Activated naive CD4-positive, alpha-beta T cell treated with anti-CD3 and anti-CD28 coated beads, Interleukin-2, amount 10 ng/mL, durations not matched to agents 7 days and 5 days (primary cell): Measurements from ENCODE around the gene TMEM59L.
"Not testable (repeated sequence)": the region's sequence is repeated elsewhere in the genome, so short reads cannot be mapped to it uniquely, and the experiment has no call there.

Source experiments
- CTCF ChIA-PET: fragments of 350-600 bp; sonication (Branson Sonifier 250); formaldehyde crosslinking; loops from one replicate; lab custom pipeline; 2021; ENCODE audit warnings: antibody characterized with exemption; lab: Charles Lee
- DNase-seq: peaks from one replicate; pipeline ENCODE4 v3.0.0-alpha.2; 2020
- H3K27ac Mint-ChIP-seq: one replicate; pipeline ENCODE4 v1.8.0; 2021; ENCODE audit warnings: mild to moderate bottlenecking, moderate library complexity, mixed read lengths
- H3K27me3 Mint-ChIP-seq: one replicate; pipeline ENCODE4 v1.8.0; 2021; ENCODE audit warnings: mild to moderate bottlenecking, mixed read lengths
- H3K36me3 Mint-ChIP-seq: one replicate; pipeline ENCODE4 v1.8.0; 2021; ENCODE audit warnings: mixed read lengths
- H3K4me1 Mint-ChIP-seq: one replicate; pipeline ENCODE4 v1.8.0; 2021; ENCODE audit warnings: mixed read lengths
- H3K4me3 Mint-ChIP-seq: one replicate; pipeline ENCODE4 v1.8.0; 2021; ENCODE audit warnings: mild to moderate bottlenecking, moderate library complexity, mixed read lengths
- H3K9me3 Mint-ChIP-seq: one replicate; pipeline ENCODE4 v1.8.0; 2021; ENCODE audit warnings: mixed read lengths

Gene TMEM59L

DNA sequence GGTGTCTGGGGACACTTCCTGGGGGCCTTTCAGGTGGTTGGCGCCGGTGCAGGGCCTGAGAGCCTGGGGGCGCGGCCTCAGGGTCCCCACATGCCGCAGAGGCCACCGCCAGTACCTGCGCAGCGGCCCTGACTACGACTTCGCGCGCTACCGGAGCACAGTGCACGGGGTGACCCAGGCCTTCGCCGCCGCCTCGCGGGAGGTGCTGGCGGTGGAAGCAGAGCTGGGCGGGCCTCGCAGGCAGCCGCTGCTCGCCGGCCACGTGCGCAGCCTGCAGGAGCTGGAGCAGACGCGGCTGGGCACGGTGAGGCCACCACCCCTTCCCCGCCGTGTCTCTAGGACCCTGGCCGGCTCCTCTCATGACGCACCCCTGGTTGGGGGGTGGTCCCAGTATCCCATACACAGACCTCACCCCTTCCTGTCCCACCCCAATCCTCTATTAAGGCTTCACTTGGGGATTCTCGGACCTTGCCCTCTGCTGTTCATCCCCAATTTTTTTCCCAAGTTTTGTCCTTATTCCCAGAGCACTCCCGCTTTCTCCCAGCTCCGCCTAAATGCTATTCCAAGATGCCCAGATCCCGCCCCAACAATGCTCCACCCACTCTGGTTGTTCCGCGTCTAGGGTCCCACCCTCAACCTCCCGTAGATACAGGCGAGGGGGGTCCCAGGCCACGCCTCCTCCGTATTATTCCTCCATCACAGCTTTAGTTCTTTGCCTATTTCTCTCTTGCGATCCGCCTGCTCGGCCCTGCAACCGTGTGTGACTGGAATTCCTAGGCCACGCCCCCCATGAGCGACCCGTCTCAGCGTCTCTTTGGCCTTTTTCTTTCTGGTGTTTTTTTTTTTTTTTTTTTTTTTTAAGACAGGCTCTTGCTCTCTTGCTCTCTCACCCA is 23.0 kb upstream of the TMEM59L start:
- CTCF ChIA-PET = interaction anchor here (0.6 to 3.6 kb wide), 10 partner anchors 9 to 119 kb away, joined by 3 to 32 read pairs (median 7); partner anchors contain the start of genes ELL, FKBP8, KXD1 and UBA52
- Mint-ChIP-seq H3K27me3 (peaks cover 12% of the 10 kb centered on the region), H3K4me1 (peaks cover 51% of the 10 kb centered on the region), H3K9me3 (no peaks in the 10 kb centered on the region), H3K4me3 (peak overlapping the region; percentile 77), H3K27ac (peak overlapping the region; percentile 97), H3K36me3 (peaks cover 15% of the 10 kb centered on the region)
- peak; percentile 84 for DNase-seq

DNA sequence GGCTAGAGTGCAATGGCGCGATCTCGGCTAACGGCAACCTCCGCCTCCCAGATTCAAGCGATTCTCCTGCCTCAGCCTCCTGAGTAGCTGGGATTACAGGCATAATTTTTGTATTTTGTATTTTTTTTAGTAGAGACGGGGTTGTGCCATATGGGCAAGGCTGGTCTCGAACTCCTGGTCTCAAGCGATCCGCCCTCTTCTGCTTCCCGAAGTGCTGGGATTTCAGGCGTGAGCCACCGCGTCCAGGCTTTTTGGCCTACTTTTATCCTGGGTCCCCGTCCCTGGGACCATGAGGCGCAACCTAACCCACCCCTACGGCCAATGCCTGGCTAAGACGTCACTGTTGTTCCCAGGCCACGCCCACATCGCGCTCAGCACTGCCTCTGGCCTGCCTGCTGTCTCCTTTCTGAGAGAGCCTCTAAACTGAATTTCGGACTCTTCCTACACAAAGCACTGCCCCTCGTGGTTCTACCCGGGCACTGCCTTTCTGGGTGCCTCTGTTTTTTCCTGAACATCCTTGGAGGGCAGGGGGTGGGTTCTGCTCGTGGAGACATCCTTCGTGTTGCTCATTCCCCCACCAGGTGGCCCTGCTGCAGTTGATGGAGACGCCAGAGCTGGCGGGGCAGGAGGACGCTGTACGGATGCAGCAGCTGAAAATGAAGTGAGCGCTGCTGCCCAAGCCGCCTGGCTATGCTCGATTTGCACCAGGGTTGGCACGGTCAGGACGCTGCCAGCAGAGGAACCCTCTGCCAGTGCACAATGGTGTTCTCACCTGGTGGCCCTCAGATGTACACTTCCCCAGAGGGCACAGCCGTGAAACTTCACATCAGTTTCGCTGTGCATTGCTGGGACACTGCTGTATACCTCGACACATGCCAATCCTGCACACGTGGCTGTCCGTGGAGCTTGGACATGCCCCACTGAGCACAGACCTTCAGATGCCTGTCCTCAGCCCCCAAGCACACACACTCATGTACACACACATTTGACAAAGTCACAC is 22.1 kb upstream of the TMEM59L start:
- Mint-ChIP-seq H3K4me3 (peak overlapping the region; percentile 77), H3K27ac (peak overlapping the region; percentile 82), H3K36me3 (peaks cover 15% of the 10 kb centered on the region), H3K9me3 (no peaks in the 10 kb centered on the region), H3K27me3 (peaks cover 20% of the 10 kb centered on the region), H3K4me1 (peaks cover 47% of the 10 kb centered on the region)
- CTCF ChIA-PET = interaction anchor here (0.6 to 2.2 kb wide), 2 partner anchors 84 to 120 kb away, joined by 3 to 7 read pairs; no protein-coding TSS in a partner anchor
- DNase-seq = no peak

DNA sequence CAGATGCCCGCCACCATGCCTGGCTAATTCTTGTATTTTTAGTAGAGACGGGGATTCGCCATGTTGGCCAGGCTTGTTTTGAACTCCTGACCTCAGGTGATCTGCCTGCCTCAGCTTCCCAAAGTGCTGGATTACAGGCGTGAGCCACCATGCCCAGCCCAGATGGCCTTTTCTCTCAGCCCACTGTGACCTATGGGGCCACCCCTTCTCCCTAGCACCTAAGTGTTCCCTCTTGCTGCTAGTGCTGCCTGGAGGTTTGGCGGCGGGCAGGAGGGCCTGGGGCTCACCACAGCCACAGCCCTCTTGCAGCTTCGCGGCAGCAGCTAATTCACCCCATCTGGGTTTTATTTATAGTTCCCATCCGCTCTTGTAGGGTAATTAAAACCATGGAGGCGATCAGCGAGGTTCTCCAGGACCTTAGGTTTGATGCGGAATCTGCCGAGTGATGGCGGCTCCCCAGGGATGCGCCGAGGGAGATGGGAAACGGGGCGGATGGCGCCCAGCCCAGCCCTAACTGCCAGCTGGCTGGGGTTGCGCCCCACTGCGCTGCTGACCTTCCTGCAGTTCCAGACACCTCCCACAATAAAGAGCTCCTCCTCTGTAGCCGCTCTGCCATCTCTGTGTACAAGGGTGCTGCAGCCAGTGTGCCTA is 20.8 kb upstream of the TMEM59L start:
- H3K36me3 Mint-ChIP-seq = peaks cover 15% of the 10 kb centered on the region
- no peak overlapping the region for H3K4me3 Mint-ChIP-seq

DNA sequence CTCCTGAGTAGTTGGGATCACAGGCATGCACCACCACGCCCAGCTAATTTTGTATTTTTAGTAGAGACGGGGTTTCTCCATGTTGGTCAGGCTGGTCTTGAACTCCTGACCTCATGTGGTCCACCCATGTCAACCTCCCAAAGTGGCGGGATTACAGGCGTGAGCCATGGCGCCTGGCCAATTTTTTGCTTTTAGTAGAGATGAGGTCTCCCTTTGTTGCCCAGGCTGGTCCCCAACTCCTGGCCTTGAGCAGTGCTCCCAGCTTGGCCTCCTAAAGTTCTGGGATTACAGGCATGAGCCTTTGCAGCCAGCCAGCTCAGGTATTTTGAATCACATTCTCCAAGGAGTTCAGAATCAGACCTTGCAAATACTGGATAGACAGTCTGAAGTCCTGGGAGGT is 19.9 kb upstream of the TMEM59L start:
- H3K9me3 Mint-ChIP-seq, DNase-seq, H3K4me3 Mint-ChIP-seq, H3K27ac Mint-ChIP-seq: not testable (repeated sequence)
- H3K4me1 Mint-ChIP-seq = peaks cover 32% of the 10 kb centered on the region
- CTCF ChIA-PET = interaction anchor here (0.9 to 2.1 kb wide), 5 partner anchors 48 to 256 kb away, joined by 3 to 10 read pairs (median 4); partner anchors contain the start of gene ELL
- H3K36me3 Mint-ChIP-seq = peaks cover 15% of the 10 kb centered on the region
- peaks cover 36% of the 10 kb centered on the region for H3K27me3 Mint-ChIP-seq

More for the DNA sequence above, 20.8 kb upstream of the TMEM59L start:
- Mint-ChIP-seq H3K27ac (peak overlapping the region; percentile 52), H3K4me1 (peaks cover 36% of the 10 kb centered on the region), H3K27me3 (peaks cover 33% of the 10 kb centered on the region), H3K9me3 (no peaks in the 10 kb centered on the region)
- CTCF ChIA-PET = interaction anchor here (0.6 kb wide), 1 partner anchor 13 kb away, joined by 3 read pairs; no protein-coding TSS in a partner anchor
- DNase-seq = no peak

- peaks cover 25% of the 10 kb centered on the region for H3K4me1 Mint-ChIP-seq
These were observed 19.1 kb upstream of the TMEM59L start for GRCh38 chr19:18593367-18594095.

DNA sequence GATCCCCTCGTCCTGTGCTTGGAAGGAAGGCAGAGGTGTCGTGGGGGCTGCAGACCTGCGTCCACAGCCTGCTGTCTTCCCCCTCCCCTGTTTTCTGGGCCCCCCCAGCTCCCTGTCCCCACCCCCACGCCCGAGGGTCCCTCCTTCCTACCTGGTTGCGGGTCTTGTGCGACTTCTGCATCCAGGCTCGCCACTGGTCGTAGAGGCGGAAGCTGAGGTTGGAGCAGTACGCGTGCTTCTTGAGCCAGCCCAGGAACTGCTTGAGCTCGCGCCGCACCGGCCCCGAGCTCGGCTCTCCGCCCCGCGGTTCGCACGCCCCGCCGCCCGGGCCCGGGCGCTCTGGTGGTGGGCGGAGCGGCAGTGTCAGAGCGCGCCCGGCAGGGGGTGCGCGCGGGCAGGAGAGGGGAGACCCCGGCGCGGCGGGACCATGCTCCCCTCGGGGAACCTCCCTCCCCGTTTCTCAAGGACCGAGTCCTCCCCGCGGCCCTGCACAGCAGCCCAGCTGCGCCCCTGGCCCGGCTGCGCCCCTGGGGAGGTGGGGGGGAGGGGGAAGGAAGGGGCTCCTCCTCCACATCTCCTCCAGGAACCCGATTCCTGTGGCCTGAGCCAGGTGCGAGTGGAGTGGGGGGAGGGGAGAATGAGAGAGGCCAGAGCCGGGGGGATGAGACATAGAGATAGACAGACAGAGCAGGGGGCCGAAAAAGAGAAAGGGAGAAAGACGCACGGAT is 18.4 kb upstream of the TMEM59L start:
- peak; percentile 81 for DNase-seq
- H3K27me3 Mint-ChIP-seq = peaks cover 52% of the 10 kb centered on the region
- no peaks in the 10 kb centered on the region for H3K9me3 Mint-ChIP-seq
- peaks cover 15% of the 10 kb centered on the region for H3K36me3 Mint-ChIP-seq
- CTCF ChIA-PET = interaction anchor here (0.6 to 2.1 kb wide), 9 partner anchors 11 to 143 kb away, joined by 3 to 10 read pairs (median 3); partner anchors contain the start of gene ELL
- H3K4me3 Mint-ChIP-seq = peak overlapping the region; percentile 37
- H3K4me1 Mint-ChIP-seq = peaks cover 25% of the 10 kb centered on the region
- no peak overlapping the region for H3K27ac Mint-ChIP-seq

More at GRCh38 chr19:18593367-18594095, 19.1 kb upstream of the TMEM59L start:
- CTCF ChIA-PET = interaction anchor here (0.6 to 2.1 kb wide), 9 partner anchors 11 to 255 kb away, joined by 3 to 10 read pairs (median 3); partner anchors contain the start of gene ELL
- Mint-ChIP-seq H3K36me3 (peaks cover 15% of the 10 kb centered on the region), H3K27me3 (peaks cover 44% of the 10 kb centered on the region), H3K27ac (no peak overlapping the region), H3K9me3 (no peaks in the 10 kb centered on the region), H3K4me3 (no peak overlapping the region)
- no peak for DNase-seq

- Mint-ChIP-seq H3K4me1 (peaks cover 20% of the 10 kb centered on the region), H3K27me3 (peaks cover 58% of the 10 kb centered on the region), H3K36me3 (peaks cover 11% of the 10 kb centered on the region), H3K9me3 (no peaks in the 10 kb centered on the region), H3K4me3 (peak overlapping the region; percentile 37), H3K27ac (no peak overlapping the region)
- CTCF ChIA-PET = interaction anchor here (1.1 kb wide), 3 partner anchors 17 to 99 kb away, joined by 3 read pairs; no protein-coding TSS in a partner anchor
- no peak for DNase-seq
These were observed 17.8 kb upstream of the TMEM59L start for GRCh38 chr19:18594824-18595373.

DNA sequence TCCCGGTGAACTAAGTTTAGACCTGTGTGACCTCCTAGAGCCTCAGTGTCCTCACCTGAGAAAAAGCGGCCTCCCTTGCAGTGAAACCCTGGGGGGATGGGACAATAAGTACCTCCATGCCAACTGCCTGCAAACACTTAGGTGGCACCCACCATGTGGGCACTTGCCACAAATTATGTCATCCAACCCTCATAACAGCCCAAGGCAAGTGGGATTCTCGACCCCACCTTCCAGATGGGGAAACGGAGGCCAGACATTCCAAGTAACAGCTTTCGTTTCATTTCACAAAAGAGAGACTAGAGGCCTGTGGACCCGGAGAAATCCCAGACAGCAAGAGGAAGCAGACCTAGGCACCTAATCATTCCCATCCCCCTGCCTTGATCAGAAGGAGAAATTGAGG is 17.2 kb upstream of the TMEM59L start:
- DNase-seq = no peak
- peaks cover 61% of the 10 kb centered on the region for H3K27me3 Mint-ChIP-seq
- no peak overlapping the region for H3K27ac Mint-ChIP-seq
- H3K36me3 Mint-ChIP-seq = peaks cover 10% of the 10 kb centered on the region
- no peak overlapping the region for H3K4me3 Mint-ChIP-seq
- no peaks in the 10 kb centered on the region for H3K9me3 Mint-ChIP-seq
- peaks cover 17% of the 10 kb centered on the region for H3K4me1 Mint-ChIP-seq
- CTCF ChIA-PET = interaction anchor here (1.1 kb wide), 3 partner anchors 16 to 99 kb away, joined by 3 read pairs; no protein-coding TSS in a partner anchor

- peaks cover 68% of the 10 kb centered on the region for H3K27me3 Mint-ChIP-seq
- CTCF ChIA-PET = no interaction called here
These were observed 15.9 kb upstream of the TMEM59L start for GRCh38 chr19:18596752-18597157.

DNA sequence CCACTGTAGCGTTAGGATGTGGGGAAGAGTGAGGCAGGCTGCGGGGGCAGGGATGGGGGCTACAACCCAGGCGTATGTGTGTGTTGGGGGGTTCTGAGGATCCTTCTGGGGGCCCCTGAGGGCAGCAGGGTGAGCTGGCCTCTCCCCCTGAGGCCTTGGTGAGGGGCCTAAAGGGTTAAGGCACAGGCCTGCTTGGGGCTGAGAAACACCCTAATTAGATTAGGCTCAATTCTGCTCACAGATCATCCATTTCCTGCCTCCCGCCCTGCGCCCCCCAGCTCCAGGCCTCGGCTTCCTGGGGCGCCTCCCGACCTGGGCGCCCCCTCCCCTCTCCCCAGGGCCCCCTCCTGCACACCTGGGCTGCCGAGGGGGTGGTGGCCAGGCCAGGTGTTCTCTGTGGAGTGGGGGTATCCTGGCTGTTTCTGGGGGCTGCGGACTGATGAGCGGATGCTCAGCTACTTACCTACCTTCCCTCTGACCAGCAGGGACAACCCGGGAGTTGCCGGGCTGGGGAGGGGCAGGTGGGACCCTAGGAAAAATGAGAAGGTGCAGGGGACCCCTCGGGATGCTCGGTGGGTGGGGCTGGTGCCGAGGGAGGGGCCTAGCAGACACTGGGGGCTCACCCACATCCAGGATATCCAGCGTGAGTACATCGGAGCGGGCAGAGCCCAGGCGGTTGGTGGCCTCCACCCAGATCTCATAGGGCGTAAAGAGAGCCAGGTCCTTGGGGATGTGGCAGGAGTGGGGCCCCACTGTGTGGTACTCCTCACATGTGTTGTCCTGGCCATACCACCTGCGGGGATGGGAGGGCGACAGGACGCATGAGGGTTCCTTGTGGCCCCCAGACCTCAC is 14.6 kb upstream of the TMEM59L start:
- CTCF ChIA-PET = no interaction called here
- Mint-ChIP-seq H3K36me3 (peaks cover under 1% of the 10 kb centered on the region), H3K27me3 (peaks cover 80% of the 10 kb centered on the region)

More at GRCh38 chr19:18596752-18597157, 15.9 kb upstream of the TMEM59L start:
- Mint-ChIP-seq H3K4me1 (peaks cover 10% of the 10 kb centered on the region), H3K36me3 (peaks cover 2% of the 10 kb centered on the region), H3K4me3 (no peak overlapping the region), H3K27ac (no peak overlapping the region), H3K9me3 (no peaks in the 10 kb centered on the region)
- no peak for DNase-seq

GRCh38 chr19:18599485-18599884 is 13.2 kb upstream of the TMEM59L start:
- no peak for DNase-seq
- CTCF ChIA-PET = no interaction called here
- Mint-ChIP-seq H3K27me3 (peaks cover 84% of the 10 kb centered on the region), H3K9me3 (no peaks in the 10 kb centered on the region), H3K4me3 (no peak overlapping the region), H3K27ac (no peak overlapping the region), H3K4me1 (peaks cover 6% of the 10 kb centered on the region), H3K36me3 (no peaks in the 10 kb centered on the region)

More for the DNA sequence above, 14.6 kb upstream of the TMEM59L start:
- H3K4me3 Mint-ChIP-seq = no peak overlapping the region
- DNase-seq = no peak
- H3K4me1 Mint-ChIP-seq = peaks cover 10% of the 10 kb centered on the region
- no peaks in the 10 kb centered on the region for H3K9me3 Mint-ChIP-seq
- no peak overlapping the region for H3K27ac Mint-ChIP-seq
